ENCODE measurements around the gene FHIP2A.

FHIP2A gene

GRCh38 chr10:114821915-114822443 lies 399 bp downstream of the FHIP2A start:
- TF ChIP-seq MYC (IDR thresholded peaks at IDR 0.05; ENCODE audit: low read depth, low read length) (no peak), MAX (IDR thresholded peaks at IDR 0.05; ENCODE audit: low read depth, low read length) (no peak), POLR2A (IDR thresholded peaks at IDR 0.05; ENCODE audit: extremely low read depth, insufficient read length) (no peak), CTCF (IDR thresholded peaks at IDR 0.05; ENCODE audit: low read depth, low read length) (no peak)
- peak overlapping the region; percentile 88 for H3K4me3 ChIP-seq (ENCODE audit: low read depth, low read length)
- peak; percentile 76 for DNase-seq (ENCODE audit: low read depth)

- H3K4me3 ChIP-seq (ENCODE audit: low read depth, low read length): peak overlapping the region; percentile 88
- DNase-seq (ENCODE audit: low read depth): peak; percentile 67
- TF ChIP-seq MYC (IDR thresholded peaks at IDR 0.05; ENCODE audit: low read depth, low read length) (no peak), CTCF (IDR thresholded peaks at IDR 0.05; ENCODE audit: low read depth, low read length) (no peak), POLR2A (IDR thresholded peaks at IDR 0.05; ENCODE audit: extremely low read depth, insufficient read length) (no peak), MAX (IDR thresholded peaks at IDR 0.05; ENCODE audit: low read depth, low read length) (no peak)
These were observed 980 bp downstream of the FHIP2A start for GRCh38 chr10:114822444-114823076.

- TF ChIP-seq POLR2A (IDR thresholded peaks at IDR 0.05; ENCODE audit: extremely low read depth, insufficient read length): no peak
- no peak for TF ChIP-seq MYC (IDR thresholded peaks at IDR 0.05; ENCODE audit: low read depth, low read length)
- no peak for TF ChIP-seq MAX (IDR thresholded peaks at IDR 0.05; ENCODE audit: low read depth, low read length)
- no peak for TF ChIP-seq CTCF (IDR thresholded peaks at IDR 0.05; ENCODE audit: low read depth, low read length)
- DNase-seq (ENCODE audit: low read depth): peak; percentile 19
- peak overlapping the region; percentile 88 for H3K4me3 ChIP-seq (ENCODE audit: low read depth, low read length)
These were observed 1.5 kb downstream of the FHIP2A start for GRCh38 chr10:114823077-114823463.

- no peak for DNase-seq (ENCODE audit: low read depth)
- no peak for TF ChIP-seq CTCF (IDR thresholded peaks at IDR 0.05; ENCODE audit: low read depth, low read length)
- no peak for TF ChIP-seq POLR2A (IDR thresholded peaks at IDR 0.05; ENCODE audit: extremely low read depth, insufficient read length)
- TF ChIP-seq MYC (IDR thresholded peaks at IDR 0.05; ENCODE audit: low read depth, low read length): no peak
- TF ChIP-seq MAX (IDR thresholded peaks at IDR 0.05; ENCODE audit: low read depth, low read length): no peak
- H3K4me3 ChIP-seq (ENCODE audit: low read depth, low read length): no peak overlapping the region
These were observed 2.8 kb downstream of the FHIP2A start for GRCh38 chr10:114824391-114824790.

- TF ChIP-seq POLR2A (IDR thresholded peaks at IDR 0.05; ENCODE audit: extremely low read depth, insufficient read length) (no peak), CTCF (IDR thresholded peaks at IDR 0.05; ENCODE audit: low read depth, low read length) (no peak), MAX (IDR thresholded peaks at IDR 0.05; ENCODE audit: low read depth, low read length) (no peak), MYC (IDR thresholded peaks at IDR 0.05; ENCODE audit: low read depth, low read length) (no peak)
- no peak overlapping the region for H3K4me3 ChIP-seq (ENCODE audit: low read depth, low read length)
- no peak for DNase-seq (ENCODE audit: low read depth)
These were observed 4.1 kb downstream of the FHIP2A start for GRCh38 chr10:114825513-114826253.
